PC-9 (cell line): ENCODE measurements around the gene SELENOM.

ENCODE experiments used
- CTCF ChIP-seq: fragments of 200-600 bp; sonication (generic); conservative IDR thresholded peaks from 2 replicates; pipeline ENCODE4 v1.6.1; 2017; ENCODE audit warnings: mixed run types, antibody characterized with exemption, mild to moderate bottlenecking, moderate library complexity
- EZH2 ChIP-seq: fragments of 200-600 bp; sonication (generic); IDR thresholded peaks from 2 replicates; pipeline ENCODE4 v1.8.0; 2017; ENCODE audit warnings: antibody characterized with exemption, low read depth

GRCh38 chr22:31107178-31107893 lies at the start of gene SELENOM:
- peak; percentile 96 for TF ChIP-seq CTCF
- TF ChIP-seq EZH2 = no peak
